HepG2 (cell line): Measurements from ENCODE around the gene ADIPOR2. TPM values are rescaled to one million over a fixed set of nuclear protein-coding genes. Genes with fewer than 3 reads are reported as not detected.

Experiments used
- ATAC-seq: fragments of 200-7000 bp; cut with Tn5 transposase; 3 replicates; pipeline ENCODE4 v1.9.1; 2020; ENCODE audit warnings: mild to moderate bottlenecking, moderate library complexity
- BruUV-seq: library from RNA; stranded (reverse); fragments of 400-500 nt; replicated peaks from 2 replicates; lab custom pipeline; 2021; lab: Mats Ljungman, UMichigan
- CTCF ChIA-PET: fragments of 300-600 bp; formaldehyde crosslinking; extraction: SDS; loops from one replicate; lab custom pipeline; 2021; ENCODE audit warnings: low total read pairs, inconsistent platforms, low intra/inter-chr PET ratio; lab: Yijun Ruan, JAX
- POLR2A ChIA-PET: fragments of 350-600 bp; sonication (Branson Sonifier 250); formaldehyde crosslinking; loops from one replicate; lab custom pipeline; 2020; ENCODE audit warnings: antibody characterized with exemption, inconsistent platforms; lab: Yijun Ruan, JAX
- DNase-seq: peaks from one replicate; pipeline ENCODE4 v3.0.0-alpha.2; 2015; ENCODE audit warnings: low spot score
- FAIRE-seq: peaks from 3 replicates; lab custom pipeline; 2011; peaks lifted over from hg19 to GRCh38; lab: Jason Lieb, UNC
- H2AFZ ChIP-seq: one replicate; pipeline ENCODE4 v1.6.1; 2011; ENCODE audit warnings: low read length, inconsistent platforms
- H3K27ac ChIP-seq: fragments of 300-600 bp; 3 replicates; pipeline ENCODE4 v1.8.0; 2011; ENCODE audit warnings: mixed run types, mild to moderate bottlenecking, mixed read lengths, low read length, inconsistent platforms; ENCODE audit not compliant: insufficient read depth; ENCODE audit errors: extremely low read length
- H3K27me3 ChIP-seq, 2 experiments: fragments of 200-600 bp in 1 of 2; 2 replicates in 1 of 2; 3 replicates in 1 of 2; pipeline versions ENCODE4 v1.6.0 to v1.8.0; 2011; ENCODE audit warnings: low read length in 2 of 2, mild to moderate bottlenecking in 2 of 2, moderate library complexity in 2 of 2, inconsistent platforms in 1 of 2; ENCODE audit not compliant: insufficient read depth in 2 of 2, control insufficient read depth in 1 of 2
- H3K36me3 ChIP-seq, 2 experiments: fragments of 200-600 bp in 1 of 2; replicated peaks in 1 of 2; 2 replicates in 1 of 2; 3 replicates in 1 of 2; pipeline versions ENCODE4 v1.5.1 to v1.8.0; 2011; ENCODE audit warnings: low read length in 2 of 2, inconsistent platforms in 1 of 2; ENCODE audit not compliant: insufficient read depth in 2 of 2, control insufficient read depth in 1 of 2
- H3K4me1 ChIP-seq: 2 replicates; pipeline ENCODE4 v1.5.1; 2012; ENCODE audit warnings: low read length, inconsistent platforms; ENCODE audit not compliant: insufficient read depth
- H3K4me2 ChIP-seq: 2 replicates; pipeline ENCODE4 v1.6.0; 2011; ENCODE audit warnings: low read depth, low read length, inconsistent platforms
- H3K4me3 ChIP-seq, 3 experiments: fragments of 200-600 bp in 1 of 3; sonication (generic), shearing (Covaris generic) in 1 of 3; replicated peaks in 1 of 3; 2 replicates each; pipeline ENCODE4 v1.5.1; 2011 to 2016; ENCODE audit warnings: low read length in 3 of 3, inconsistent platforms in 2 of 3, low read depth in 2 of 3, mild to moderate bottlenecking in 2 of 3, control low read depth in 1 of 3, mixed read lengths in 1 of 3; ENCODE audit not compliant: insufficient read depth in 1 of 3
- H3K79me2 ChIP-seq: one replicate; pipeline ENCODE4 v1.6.1; 2011; ENCODE audit warnings: low read length, inconsistent platforms; ENCODE audit not compliant: insufficient read depth
- H3K9ac ChIP-seq: 2 replicates; pipeline ENCODE4 v1.6.0; 2011; ENCODE audit warnings: mild to moderate bottlenecking, low read depth, low read length, inconsistent platforms; ENCODE audit not compliant: insufficient read depth
- H3K9me3 ChIP-seq: 2 replicates; pipeline ENCODE4 v1.5.1; 2012; ENCODE audit warnings: mild to moderate bottlenecking, low read length
- H4K20me1 ChIP-seq: 2 replicates; pipeline ENCODE4 v1.6.0; 2011; ENCODE audit warnings: inconsistent platforms, mild to moderate bottlenecking, low read length, moderate library complexity; ENCODE audit not compliant: insufficient read depth
- CEBPZ ChIP-seq: IDR thresholded peaks from 2 replicates; pipeline ENCODE4 v1.6.1; 2012; ENCODE audit warnings: low read length, improper control_type of control experiment
- POGZ ChIP-seq: sonication (generic); formaldehyde crosslinking; IDR thresholded peaks from 2 replicates; pipeline ENCODE4 v1.4.0; 2020; ENCODE audit warnings: mild to moderate bottlenecking, missing genetic modification reagents
- RBM39 ChIP-seq: fragments of 200-400 bp; formaldehyde crosslinking; IDR thresholded peaks from one replicate; pipeline ENCODE4 v1.6.1; 2018; ENCODE audit warnings: antibody characterized with exemption, mild to moderate bottlenecking, low read depth, low read length; ENCODE audit not compliant: poor library complexity, severe bottlenecking
- SIN3B ChIP-seq: fragments of 150-350 bp; IDR thresholded peaks from 2 replicates; pipeline ENCODE4 v1.6.1; 2014; ENCODE audit warnings: low read length
- TOPORS ChIP-seq: sonication (generic); formaldehyde crosslinking; IDR thresholded peaks from 2 replicates; pipeline ENCODE4 v1.8.0; 2023; ENCODE audit warnings: mild to moderate bottlenecking, missing genetic modification reagents
- TSC22D2 ChIP-seq: sonication (generic); formaldehyde crosslinking; IDR thresholded peaks from 2 replicates; pipeline ENCODE4 v1.5.1; 2020; ENCODE audit warnings: missing genetic modification reagents, mild to moderate bottlenecking, borderline replicate concordance
- ZBTB38 ChIP-seq: sonication (generic); formaldehyde crosslinking; IDR thresholded peaks from 2 replicates; pipeline ENCODE4 v1.5.1; 2020; ENCODE audit warnings: mild to moderate bottlenecking, missing genetic modification reagents
- ZNF331 ChIP-seq: sonication (generic); formaldehyde crosslinking; IDR thresholded peaks from 2 replicates; pipeline ENCODE4 v1.4.0; 2020; ENCODE audit warnings: missing genetic modification reagents
- ZNF670 ChIP-seq: sonication (generic); formaldehyde crosslinking; IDR thresholded peaks from 2 replicates; pipeline ENCODE4 v1.8.0; 2022; ENCODE audit warnings: mild to moderate bottlenecking, missing genetic modification reagents, borderline replicate concordance
- ZNF687 ChIP-seq: sonication (generic); formaldehyde crosslinking; IDR thresholded peaks from 2 replicates; pipeline ENCODE4 v1.5.1; 2020; ENCODE audit warnings: mild to moderate bottlenecking, missing genetic modification reagents, moderate library complexity
- ZNF768 ChIP-seq: sonication (generic); formaldehyde crosslinking; IDR thresholded peaks from 2 replicates; pipeline ENCODE4 v1.4.0; 2020; ENCODE audit warnings: missing genetic modification reagents
- WGBS: methylation state at CpG from one replicate; pipeline ENCODE4 v1.1.6; 2017; ENCODE audit warnings: low lambda C conversion rate; 5-methylcytosine and 5-hydroxymethylcytosine counted together
- in situ Hi-C: cut with HindIII; loops from 2 replicates; pipeline ENCODE4 v1.10.0; 2017; ENCODE audit warnings: low pct_unique_long_range_greater_than_20kb; ENCODE audit not compliant: extremely low pct_ligation_motif_present
- intact Hi-C: fragments of 100-400 bp; cut with micrococcal nuclease; formaldehyde crosslinking; loops from one replicate; pipeline ENCODE4 v1.10.0; 2022; ENCODE audit not compliant: unreplicated experiment
- polyA plus RNA-seq, 8 experiments: library from polyadenylated mRNA; depleted of rRNA in 3 of 8; stranded (reverse) in 7 of 8; unstranded in 1 of 8; fragments of >200 nt; fragmentation: Illumina TruSeq in 4 of 8; extraction: Trizol in 4 of 8; gene quantifications; 2 replicates each; pipeline versions ENCODE4 v1.2.1 to v1.2.3, GENCODE V29; 2011 to 2016; ENCODE audit warnings: low read depth in 4 of 8, missing spikeins in 1 of 8, mixed read lengths in 1 of 8; ENCODE audit not compliant: insufficient read depth in 1 of 8
- total RNA-seq, 5 experiments: library from RNA; depleted of rRNA; stranded (reverse); fragments of >200 nt; fragmentation: Illumina TruSeq; extraction: Trizol; gene quantifications; 2 replicates each; pipeline ENCODE4 v1.2.3, GENCODE V29; 2016; ENCODE audit warnings: low read depth in 1 of 5
- TF ChIP-seq, protein P1 (sequence below): sonication (generic); formaldehyde crosslinking; IDR thresholded peaks from 2 replicates; pipeline ENCODE4 v1.5.0; 2020; ENCODE audit warnings: mild to moderate bottlenecking, missing genetic modification reagents

The ADIPOR2 gene
- total and polyA plus RNA-seq, 2 of the 13 experiments (the other 11 are each of a cell fraction or from before 2014, with no cell fraction given), result 35.2 to 52.2 TPM

- Histone ChIP-seq H3K36me3 (no peaks in the 10 kb centered on the region), H4K20me1 (no peaks in the 10 kb centered on the region), H3K27me3 (peaks cover 3 to 33% of the 10 kb centered on the region in 2 experiments; a peak in 4 of 5 replicates), H3K27ac (no peak overlapping the region), H3K4me3 (no peak overlapping the region; a peak in 1 of 6 replicates), H3K4me2 (peak overlapping the region; percentile 46), H3K9ac (0 out of 2 replicates have a peak overlapping the region, but pooled peaks have one; percentile 11), H3K4me1 (peaks cover 61% of the 10 kb centered on the region), H2AFZ (no peak overlapping the region), H3K79me2 (no peaks in the 10 kb centered on the region), H3K9me3 (no peaks in the 10 kb centered on the region)
- ATAC-seq, result peak; percentile 40
- in situ Hi-C loops, result no loop called here
- intact Hi-C loops, result no loop called here
- no TSS peak for BruUV-seq
- 48% methylated on average over 9 of the region's 22 CpGs for WGBS
- ChIA-PET POLR2A (interaction anchor here (1.0 to 2.5 kb wide), 2 partner anchors 11 to 24 kb away, joined by 3 to 31 read pairs; no protein-coding TSS in a partner anchor), CTCF (no interaction called here)
- no peak for FAIRE-seq
- DNase-seq, result peak; percentile 17
- no peak for TF ChIP-seq ZNF670 (CRISPR knock-in tag)
- no peak for TF ChIP-seq RBM39
- no peak for TF ChIP-seq ZNF331 (CRISPR knock-in tag)
- TF ChIP-seq CEBPZ, result no peak
- 0 out of 2 replicates have a peak, but pooled peaks have one; percentile 38 for TF ChIP-seq ZNF768 (CRISPR knock-in tag)
- TF ChIP-seq TSC22D2 (CRISPR knock-in tag), result no peak
- TF ChIP-seq, protein P1, sequence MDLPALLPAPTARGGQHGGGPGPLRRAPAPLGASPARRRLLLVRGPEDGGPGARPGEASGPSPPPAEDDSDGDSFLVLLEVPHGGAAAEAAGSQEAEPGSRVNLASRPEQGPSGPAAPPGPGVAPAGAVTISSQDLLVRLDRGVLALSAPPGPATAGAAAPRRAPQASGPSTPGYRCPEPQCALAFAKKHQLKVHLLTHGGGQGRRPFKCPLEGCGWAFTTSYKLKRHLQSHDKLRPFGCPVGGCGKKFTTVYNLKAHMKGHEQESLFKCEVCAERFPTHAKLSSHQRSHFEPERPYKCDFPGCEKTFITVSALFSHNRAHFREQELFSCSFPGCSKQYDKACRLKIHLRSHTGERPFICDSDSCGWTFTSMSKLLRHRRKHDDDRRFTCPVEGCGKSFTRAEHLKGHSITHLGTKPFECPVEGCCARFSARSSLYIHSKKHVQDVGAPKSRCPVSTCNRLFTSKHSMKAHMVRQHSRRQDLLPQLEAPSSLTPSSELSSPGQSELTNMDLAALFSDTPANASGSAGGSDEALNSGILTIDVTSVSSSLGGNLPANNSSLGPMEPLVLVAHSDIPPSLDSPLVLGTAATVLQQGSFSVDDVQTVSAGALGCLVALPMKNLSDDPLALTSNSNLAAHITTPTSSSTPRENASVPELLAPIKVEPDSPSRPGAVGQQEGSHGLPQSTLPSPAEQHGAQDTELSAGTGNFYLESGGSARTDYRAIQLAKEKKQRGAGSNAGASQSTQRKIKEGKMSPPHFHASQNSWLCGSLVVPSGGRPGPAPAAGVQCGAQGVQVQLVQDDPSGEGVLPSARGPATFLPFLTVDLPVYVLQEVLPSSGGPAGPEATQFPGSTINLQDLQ (CRISPR knock-in tag), result no peak
- no peak for TF ChIP-seq SIN3B
- TF ChIP-seq POGZ, result 0 out of 2 replicates have a peak, but pooled peaks have one; percentile 19
- TF ChIP-seq ZNF687 (CRISPR knock-in tag), result peak; percentile 17; the same call in 1 of the 2 replicates
- TF ChIP-seq ZBTB38 (CRISPR knock-in tag), result 0 out of 2 replicates have a peak, but pooled peaks have one; percentile 15
- no peak for TF ChIP-seq TOPORS (CRISPR knock-in tag)
Observed at GRCh38 chr12:1836854-1837421, 146.1 kb downstream of the ADIPOR2 start.
